GM19468 (cell line): ENCODE data around the gene NTM.

Source experiments
- ATAC-seq: cut with Tn5 transposase; IDR thresholded peaks from one replicate; pipeline ENCODE4 v1.9.1; 2021; ENCODE audit warnings: mild to moderate bottlenecking, moderate library complexity, moderate number of reproducible peaks; ENCODE audit not compliant: unreplicated experiment; ENCODE audit errors: extremely low read depth

Gene NTM

GRCh38 chr11:132035766-132036165 lies 665.4 kb downstream of the NTM start:
- no peak for ATAC-seq

GRCh38 chr11:132036220-132036619 lies 665.8 kb downstream of the NTM start:
- ATAC-seq, result no peak

GRCh38 chr11:132036746-132037466 lies 666.5 kb downstream of the NTM start:
- ATAC-seq, result no peak

GRCh38 chr11:132037467-132037862 lies 667.0 kb downstream of the NTM start:
- ATAC-seq, result no peak

- no peak for ATAC-seq
These were observed 667.5 kb downstream of the NTM start for GRCh38 chr11:132037956-132038355.

- ATAC-seq, result no peak
These were observed 669.1 kb downstream of the NTM start for GRCh38 chr11:132039521-132039920.

- no peak for ATAC-seq
These were observed 671.9 kb downstream of the NTM start for GRCh38 chr11:132042296-132042695.

GRCh38 chr11:132043714-132044113 lies 673.3 kb downstream of the NTM start:
- ATAC-seq, result no peak

- no peak for ATAC-seq
These were observed 674.7 kb downstream of the NTM start for GRCh38 chr11:132045107-132045506.

GRCh38 chr11:132046288-132046865 lies 676.0 kb downstream of the NTM start:
- no peak for ATAC-seq

- no peak for ATAC-seq
These were observed 676.8 kb downstream of the NTM start for GRCh38 chr11:132047167-132047566.

GRCh38 chr11:132048040-132048439 lies 677.6 kb downstream of the NTM start:
- no peak for ATAC-seq

- ATAC-seq, result no peak
These were observed 678.8 kb downstream of the NTM start for GRCh38 chr11:132049205-132049604.

- ATAC-seq, result no peak
These were observed 679.6 kb downstream of the NTM start for GRCh38 chr11:132050049-132050448.

GRCh38 chr11:132050577-132051165 lies 680.3 kb downstream of the NTM start:
- no peak for ATAC-seq

- ATAC-seq, result no peak
These were observed 681.3 kb downstream of the NTM start for GRCh38 chr11:132051704-132052103.

- no peak for ATAC-seq
These were observed 681.9 kb downstream of the NTM start for GRCh38 chr11:132052342-132052741.

GRCh38 chr11:132052904-132053303 lies 682.5 kb downstream of the NTM start:
- no peak for ATAC-seq

- ATAC-seq, result no peak
These were observed 684.4 kb downstream of the NTM start for GRCh38 chr11:132054822-132055221.

GRCh38 chr11:132055296-132055695 lies 684.9 kb downstream of the NTM start:
- ATAC-seq, result no peak

- no peak for ATAC-seq
These were observed 686.3 kb downstream of the NTM start for GRCh38 chr11:132056689-132057088.

GRCh38 chr11:132057266-132057665 lies 686.9 kb downstream of the NTM start:
- ATAC-seq, result no peak
